ENCODE measurements around the gene CSE1L. TPM values are rescaled to one million over a fixed set of nuclear protein-coding genes. Genes with fewer than 3 reads are reported as not detected.
"Not testable (repeated sequence)": the region's sequence is repeated elsewhere in the genome, so short reads cannot be mapped to it uniquely, and the experiment has no call there.

Gene CSE1L
- total RNA-seq, 4 donors from 2014 or later, result 42.8 to 56.6 (median 45.0) TPM

DNA sequence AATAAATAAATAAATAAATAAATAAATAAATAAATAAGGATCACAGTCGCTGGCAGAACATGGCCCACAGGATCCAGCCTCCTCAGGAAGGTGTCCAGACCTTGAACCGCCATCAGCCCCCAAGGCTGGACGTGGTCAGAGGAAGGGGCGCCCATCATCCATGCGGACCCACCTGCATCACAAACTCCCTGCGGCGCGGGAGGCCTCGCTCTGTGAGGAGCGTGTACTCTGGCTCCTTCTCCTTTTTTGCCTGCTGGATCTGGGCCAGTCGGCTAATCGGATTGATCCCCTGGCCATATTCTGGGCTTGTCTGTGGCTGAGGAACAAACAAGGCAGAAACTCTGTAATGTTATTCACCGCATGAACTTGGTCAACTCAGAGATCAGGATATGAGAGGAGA, 76.8 kb downstream of the CSE1L start:
- WGBS, 2 donors, result 95 to 96% methylated on average over 13 of the region's 13 CpGs
- Histone ChIP-seq H3K36me3 (peaks cover 47 to 51% of the 10 kb centered on the region in 2 donors), H3K4me1 (no peaks in the 10 kb centered on the region), H3K4me3 (replicated peaks in 1 of 3) (no peak overlapping the region), H3K9me3 (no peaks in the 10 kb centered on the region), H3K27ac (no peak overlapping the region), H3K27me3 (no peaks in the 10 kb centered on the region)
- no peak for DNase-seq
- TF ChIP-seq CTCF (IDR thresholded peaks at IDR 0.05), result no peak
- TF ChIP-seq POLR2A (IDR thresholded peaks at IDR 0.05), result no peak
- intact Hi-C loops (cut with DNase I), result no loop called here

GRCh38 chr20:49123982-49124381, 77.9 kb downstream of the CSE1L start:
- 97 to 99% methylated on average over 10 of the region's 10 CpGs for WGBS, 2 donors
- no peak for TF ChIP-seq CTCF (IDR thresholded peaks at IDR 0.05)
- no peak for TF ChIP-seq POLR2A (IDR thresholded peaks at IDR 0.05)
- H3K4me1 ChIP-seq, result no peaks in the 10 kb centered on the region
- H3K36me3 ChIP-seq, result peaks cover 37 to 43% of the 10 kb centered on the region in 2 donors
- intact Hi-C loops (cut with DNase I), result no loop called here
- no peaks in the 10 kb centered on the region for H3K27me3 ChIP-seq
- no peak overlapping the region for H3K4me3 ChIP-seq (replicated peaks in 1 of 3)
- no peaks in the 10 kb centered on the region for H3K9me3 ChIP-seq
- H3K27ac ChIP-seq, result no peak overlapping the region
- DNase-seq, result no peak

GRCh38 chr20:49132995-49133478, 86.9 kb downstream of the CSE1L start:
- peak in 1 of 2 donors; percentile 22 for DNase-seq
- WGBS, 2 donors, result 37 to 42% methylated on average over 5 of the region's 5 CpGs
- intact Hi-C loops (cut with DNase I), result loop anchor here (5.0 kb wide), 2 partner anchors 54 to 84 kb away; partner anchors contain the start of genes DDX27 and STAU1
- Histone ChIP-seq H3K9me3 (no peaks in the 10 kb centered on the region), H3K27me3 (no peaks in the 10 kb centered on the region), H3K4me1 (peaks cover 6 to 8% of the 10 kb centered on the region in 2 donors), H3K27ac (peak overlapping the region; percentile 22 to 61 (median 52)), H3K36me3 (peaks cover 2 to 8% of the 10 kb centered on the region in 2 donors), H3K4me3 (replicated peaks in 1 of 3) (no peak overlapping the region)
- peak; percentile 8 to 83 (median 61) for TF ChIP-seq CTCF (IDR thresholded peaks at IDR 0.05)
- no peak for TF ChIP-seq POLR2A (IDR thresholded peaks at IDR 0.05)

- Histone ChIP-seq H3K4me3 (replicated peaks in 1 of 3) (no peak overlapping the region), H3K27me3 (no peaks in the 10 kb centered on the region), H3K27ac (peak overlapping the region; percentile 22 to 61 (median 52)), H3K9me3 (no peaks in the 10 kb centered on the region), H3K4me1 (peaks cover 6 to 8% of the 10 kb centered on the region in 2 donors), H3K36me3 (peaks cover 0 to 8% of the 10 kb centered on the region in 2 donors)
- DNase-seq, result no peak
- 87 to 91% methylated on average over 2 to 3 of the region's 3 CpGs for WGBS, 2 donors
- intact Hi-C loops (cut with DNase I), result loop anchor here (5.0 kb wide), 2 partner anchors 54 to 84 kb away; partner anchors contain the start of genes DDX27 and STAU1
- no peak for TF ChIP-seq POLR2A (IDR thresholded peaks at IDR 0.05)
- TF ChIP-seq CTCF (IDR thresholded peaks at IDR 0.05), result no peak
These were observed 87.5 kb downstream of the CSE1L start for GRCh38 chr20:49133571-49133970.

DNA sequence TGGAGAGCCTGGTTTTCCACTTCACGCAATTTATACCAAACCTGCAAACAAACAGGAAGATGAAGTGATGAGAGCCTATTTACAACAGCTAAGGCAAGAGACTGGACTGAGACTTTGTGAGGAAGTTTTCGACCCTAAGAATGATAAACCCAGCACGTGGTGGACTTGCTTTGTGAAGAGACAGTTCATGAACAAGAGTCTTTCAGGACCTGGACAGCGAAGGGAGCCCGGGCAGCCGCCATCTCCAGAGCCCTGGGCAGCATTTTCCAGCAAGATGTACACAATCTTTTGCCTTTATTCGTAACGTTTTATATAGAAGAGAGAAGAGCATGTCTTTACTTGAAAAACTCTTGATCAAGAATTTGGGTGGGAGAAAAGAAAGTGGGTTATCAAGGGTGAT, 88.7 kb downstream of the CSE1L start:
- H3K27ac ChIP-seq; H3K4me3 ChIP-seq (replicated peaks in 1 of 3); H3K9me3 ChIP-seq; H3K4me1 ChIP-seq; H3K27me3 ChIP-seq; DNase-seq; H3K36me3 ChIP-seq: not testable (repeated sequence)
- intact Hi-C loops (cut with DNase I), result loop anchor here (5.0 kb wide), 2 partner anchors 53 to 83 kb away; partner anchors contain the start of genes DDX27 and STAU1
- WGBS, 2 donors, result 87 to 92% methylated on average over 8 of the region's 8 CpGs
